Sigmoid colon (tissue), 3 donors: ENCODE measurements around the gene MADD.

ENCODE experiments used
- CTCF ChIP-seq, 4 experiments: fragments of 450-650 bp in 3 of 4; fragments of 200-600 bp in 1 of 4; IDR thresholded peaks; one replicate each; pipeline ENCODE4 v1.5.1; 2016 to 2019; ENCODE audit warnings: antibody characterized with exemption in 4 of 4, mild to moderate bottlenecking in 3 of 4, moderate library complexity in 2 of 4
- POLR2A ChIP-seq, 2 donors: fragments of 450-650 bp; IDR thresholded peaks; one replicate each; pipeline ENCODE4 v1.6.1; 2016; ENCODE audit warnings: antibody characterized with exemption in 2 of 2, mild to moderate bottlenecking in 2 of 2, moderate library complexity in 2 of 2

GRCh38 chr11:47354913-47355282 is 85.0 kb downstream of the MADD start:
- TF ChIP-seq CTCF (IDR thresholded peaks at IDR 0.05) (no peak), POLR2A (IDR thresholded peaks at IDR 0.05) (no peak)
